ENCODE measurements around the gene SMYD4. TPM values are rescaled to one million over a fixed set of nuclear protein-coding genes. Genes with fewer than 3 reads are reported as not detected.

Gene SMYD4
- total RNA-seq, 1 donor: 10.7 TPM

GRCh38 chr17:1759529-1759928 lies 70.2 kb downstream of the SMYD4 start:
- H3K4me3 ChIP-seq (ENCODE audit: low read depth, low read length): no peak overlapping the region
- no peak for DNase-seq (ENCODE audit: low read depth)
- TF ChIP-seq CTCF (IDR thresholded peaks at IDR 0.05; ENCODE audit: insufficient read depth, low read length): no peak

DNA sequence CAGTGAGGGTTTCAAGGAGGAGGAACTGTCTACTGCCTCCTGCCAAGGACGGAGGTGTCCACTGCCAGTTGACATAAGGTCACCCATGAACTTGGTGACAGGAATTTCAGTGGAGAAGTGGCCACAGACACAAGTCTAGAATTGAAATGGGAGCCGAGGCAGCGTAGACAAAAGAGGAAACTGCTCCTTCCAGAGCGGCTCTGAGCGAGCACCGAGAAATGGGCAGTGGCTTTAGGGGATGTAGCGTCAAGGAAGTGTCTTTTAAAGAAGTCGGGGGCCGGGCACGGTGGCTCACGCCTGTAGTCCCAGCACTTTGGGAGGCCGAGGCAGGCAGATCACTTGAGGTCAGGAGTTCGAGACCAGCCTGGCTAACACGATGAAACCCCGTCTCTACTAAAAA lies 70.9 kb downstream of the SMYD4 start:
- H3K4me3 ChIP-seq (ENCODE audit: low read depth, low read length): no peak overlapping the region
- no peak for DNase-seq (ENCODE audit: low read depth)
- TF ChIP-seq CTCF (IDR thresholded peaks at IDR 0.05; ENCODE audit: insufficient read depth, low read length): no peak

DNA sequence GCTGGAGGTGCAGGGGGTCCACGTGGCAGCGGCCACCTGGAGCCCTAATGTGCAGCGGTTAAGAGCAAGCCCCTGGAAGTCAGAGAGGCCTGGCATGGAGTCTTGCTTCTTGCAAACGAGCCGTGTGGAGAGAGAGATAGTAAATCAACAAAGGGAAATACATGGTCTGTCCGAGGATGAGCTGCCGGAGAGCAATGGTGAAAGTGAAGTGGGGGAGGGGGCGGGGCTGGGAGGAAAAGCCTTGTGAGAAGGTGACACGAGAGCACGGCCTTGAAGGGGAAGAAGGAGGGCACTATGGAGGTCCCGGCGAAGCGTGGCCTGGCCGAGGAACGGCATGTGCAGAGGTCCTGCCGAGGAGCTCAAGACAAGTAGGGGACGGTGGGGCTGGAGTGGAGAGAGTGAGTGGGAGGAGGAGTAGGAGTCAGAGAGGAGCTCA lies 73.9 kb downstream of the SMYD4 start:
- no peak overlapping the region for H3K4me3 ChIP-seq (ENCODE audit: low read depth, low read length)
- TF ChIP-seq CTCF (IDR thresholded peaks at IDR 0.05; ENCODE audit: insufficient read depth, low read length): no peak
- no peak for DNase-seq (ENCODE audit: low read depth)

GRCh38 chr17:1755252-1755826 lies 74.4 kb downstream of the SMYD4 start:
- no peak for TF ChIP-seq CTCF (IDR thresholded peaks at IDR 0.05; ENCODE audit: insufficient read depth, low read length)
- DNase-seq (ENCODE audit: low read depth): no peak
- H3K4me3 ChIP-seq (ENCODE audit: low read depth, low read length): no peak overlapping the region

- DNase-seq (ENCODE audit: low read depth): no peak
- no peak for TF ChIP-seq CTCF (IDR thresholded peaks at IDR 0.05; ENCODE audit: insufficient read depth, low read length)
- H3K4me3 ChIP-seq (ENCODE audit: low read depth, low read length): no peak overlapping the region
These were observed 75.1 kb downstream of the SMYD4 start for GRCh38 chr17:1754430-1755112.

- TF ChIP-seq CTCF (IDR thresholded peaks at IDR 0.05; ENCODE audit: insufficient read depth, low read length): no peak
- H3K4me3 ChIP-seq (ENCODE audit: low read depth, low read length): no peak overlapping the region
- no peak for DNase-seq (ENCODE audit: low read depth)
These were observed 75.8 kb downstream of the SMYD4 start for GRCh38 chr17:1753767-1754429.
